Neural cell (in vitro differentiated cells): ENCODE measurements around the gene ERBB4. TPM values are rescaled to one million over a fixed set of nuclear protein-coding genes. Genes with fewer than 3 reads are reported as not detected.

ENCODE experiments used
- H2AFZ ChIP-seq: fragments of 200-600, 300-800 bp; sonication (generic), shearing (Covaris generic); 2 replicates; pipeline ENCODE4 v1.6.0; 2014; ENCODE audit warnings: low read depth, mild to moderate bottlenecking, antibody characterized with exemption, low read length, moderate library complexity
- H3F3A ChIP-seq: fragments of 200-600 bp; shearing (Covaris generic); 2 replicates; pipeline ENCODE4 v1.6.1; 2016; ENCODE audit warnings: mild to moderate bottlenecking, moderate library complexity, mixed read lengths, antibody characterized with exemption, low read length; ENCODE audit not compliant: insufficient read depth, poor library complexity, severe bottlenecking
- H3K27ac ChIP-seq: fragments of 200-600, 300-800 bp; sonication (generic), shearing (Covaris generic); 2 replicates; pipeline ENCODE4 v1.5.1; 2014; ENCODE audit warnings: mild to moderate bottlenecking, low read length, moderate library complexity
- H3K27me3 ChIP-seq: fragments of 300-800, 200-600 bp; sonication (generic), shearing (Covaris generic); 2 replicates; pipeline ENCODE4 v1.6.0; 2014; ENCODE audit warnings: mild to moderate bottlenecking, low read depth, low read length, moderate library complexity; ENCODE audit not compliant: insufficient read depth
- H3K36me3 ChIP-seq: fragments of 300-800, 200-600 bp; sonication (generic), shearing (Covaris generic); 2 replicates; pipeline ENCODE4 v1.5.1; 2014; ENCODE audit warnings: mild to moderate bottlenecking, antibody characterized with exemption, low read length, moderate library complexity; ENCODE audit not compliant: insufficient read depth
- H3K4me2 ChIP-seq: fragments of 300-800, 200-600 bp; sonication (generic), shearing (Covaris generic); 2 replicates; pipeline ENCODE4 v1.6.0; 2014; ENCODE audit warnings: mild to moderate bottlenecking, low read length
- H3K4me3 ChIP-seq: fragments of 300-800, 200-600 bp; sonication (generic), shearing (Covaris generic); 2 replicates; pipeline ENCODE4 v1.5.1; 2014; ENCODE audit warnings: mild to moderate bottlenecking, low read length, moderate library complexity
- H3K79me2 ChIP-seq: fragments of 200-600 bp; shearing (Covaris generic); replicated peaks from 2 replicates; pipeline ENCODE4 v1.6.0; 2014; ENCODE audit warnings: mild to moderate bottlenecking, low read length, moderate library complexity; ENCODE audit not compliant: insufficient read depth
- H3K9ac ChIP-seq: fragments of 300-800, 200-600 bp; sonication (generic), shearing (Covaris generic); 2 replicates; pipeline ENCODE4 v1.6.1; 2016; ENCODE audit warnings: mild to moderate bottlenecking, low read length, mixed read lengths
- H3K9me2 ChIP-seq: fragments of 200-600 bp; shearing (Covaris generic); 2 replicates; pipeline ENCODE4 v1.6.1; 2016; ENCODE audit warnings: mild to moderate bottlenecking, low read length, mixed read lengths; ENCODE audit not compliant: insufficient read depth
- H3K9me3 ChIP-seq: fragments of 200-600, 300-800 bp; sonication (generic), shearing (Covaris generic); 2 replicates; pipeline ENCODE4 v1.6.1; 2016; ENCODE audit warnings: mild to moderate bottlenecking, mixed run types, low read length, moderate library complexity, mixed read lengths
- H4K20me1 ChIP-seq: fragments of 200-600 bp; shearing (Covaris generic); 2 replicates; pipeline ENCODE4 v1.6.1; 2016; ENCODE audit warnings: mild to moderate bottlenecking, mixed run types; ENCODE audit not compliant: insufficient read depth
- EP300 ChIP-seq: fragments of 450-650 bp; conservative IDR thresholded peaks from 2 replicates; pipeline ENCODE4 v1.6.1; 2014; ENCODE audit warnings: antibody characterized with exemption, mild to moderate bottlenecking, moderate library complexity; ENCODE audit not compliant: poor library complexity, severe bottlenecking
- EZH2 ChIP-seq: fragments of 200-600, 300-800 bp; shearing (Covaris generic), sonication (generic); IDR thresholded peaks from 2 replicates; pipeline ENCODE4 v1.6.1; 2014; ENCODE audit warnings: antibody characterized with exemption, low read length, borderline replicate concordance, mild to moderate bottlenecking; ENCODE audit not compliant: insufficient read depth, poor library complexity, severe bottlenecking
- MXI1 ChIP-seq: fragments of 450-650 bp; conservative IDR thresholded peaks from 2 replicates; pipeline ENCODE4 v1.6.1; 2014; ENCODE audit warnings: antibody characterized with exemption, mild to moderate bottlenecking; ENCODE audit not compliant: poor library complexity, severe bottlenecking
- POLR2AphosphoS5 ChIP-seq: IDR thresholded peaks from 2 replicates; pipeline ENCODE4 v1.6.1; 2012
- RAD21 ChIP-seq: fragments of 450-650 bp; conservative IDR thresholded peaks from 2 replicates; pipeline ENCODE4 v1.6.1; 2014; ENCODE audit warnings: antibody characterized with exemption, mild to moderate bottlenecking, moderate library complexity
- SMC3 ChIP-seq: fragments of 450-650 bp; conservative IDR thresholded peaks from 2 replicates; pipeline ENCODE4 v1.6.1; 2014; ENCODE audit warnings: antibody characterized with exemption, mild to moderate bottlenecking, moderate library complexity; ENCODE audit not compliant: poor library complexity
- TAF1 ChIP-seq: IDR thresholded peaks from 2 replicates; pipeline ENCODE4 v1.6.1; 2012; ENCODE audit warnings: low read depth
- polyA plus RNA-seq: library from polyadenylated mRNA; depleted of rRNA; stranded (reverse); fragments of >200 nt; gene quantifications from 2 replicates; pipeline ENCODE4 v1.2.3, GENCODE V29; 2014
- TF ChIP-seq, protein P1 (sequence below): IDR thresholded peaks from 2 replicates; pipeline ENCODE4 v1.6.1; 2012; ENCODE audit warnings: borderline replicate concordance
- TF ChIP-seq, protein P2 (sequence below): fragments of 450-650 bp; IDR thresholded peaks from 2 replicates; pipeline ENCODE4 v1.5.1; 2014; ENCODE audit warnings: antibody characterized with exemption, mild to moderate bottlenecking, moderate library complexity; ENCODE audit not compliant: poor library complexity, severe bottlenecking

Gene ERBB4
- polyA plus RNA-seq, 1 donor from 2014 or later = 0.69 TPM

DNA sequence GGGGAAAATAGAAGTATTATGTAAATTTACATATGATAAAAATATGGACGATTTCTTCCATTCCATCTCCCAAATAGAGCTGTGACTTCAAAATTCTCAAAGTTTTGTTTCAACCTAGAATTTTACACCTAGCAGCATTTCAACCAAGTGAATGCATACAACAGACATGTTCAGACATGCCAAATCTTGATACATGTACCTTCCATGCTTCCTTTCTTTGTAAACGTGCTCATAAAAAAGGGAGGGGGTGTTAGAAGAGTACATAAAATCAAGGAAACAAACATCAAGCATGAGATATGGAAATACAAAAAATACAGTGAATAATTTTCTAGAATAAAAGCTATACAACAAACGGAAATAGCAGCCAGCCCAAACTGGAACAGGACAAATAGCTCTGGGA lies 974.2 kb downstream of the ERBB4 start:
- TF ChIP-seq POLR2AphosphoS5 (no peak), MXI1 (no peak), EZH2 (no peak), EP300 (no peak), RAD21 (no peak), TAF1 (no peak), SMC3 (no peak)
- TF ChIP-seq, protein P1, sequence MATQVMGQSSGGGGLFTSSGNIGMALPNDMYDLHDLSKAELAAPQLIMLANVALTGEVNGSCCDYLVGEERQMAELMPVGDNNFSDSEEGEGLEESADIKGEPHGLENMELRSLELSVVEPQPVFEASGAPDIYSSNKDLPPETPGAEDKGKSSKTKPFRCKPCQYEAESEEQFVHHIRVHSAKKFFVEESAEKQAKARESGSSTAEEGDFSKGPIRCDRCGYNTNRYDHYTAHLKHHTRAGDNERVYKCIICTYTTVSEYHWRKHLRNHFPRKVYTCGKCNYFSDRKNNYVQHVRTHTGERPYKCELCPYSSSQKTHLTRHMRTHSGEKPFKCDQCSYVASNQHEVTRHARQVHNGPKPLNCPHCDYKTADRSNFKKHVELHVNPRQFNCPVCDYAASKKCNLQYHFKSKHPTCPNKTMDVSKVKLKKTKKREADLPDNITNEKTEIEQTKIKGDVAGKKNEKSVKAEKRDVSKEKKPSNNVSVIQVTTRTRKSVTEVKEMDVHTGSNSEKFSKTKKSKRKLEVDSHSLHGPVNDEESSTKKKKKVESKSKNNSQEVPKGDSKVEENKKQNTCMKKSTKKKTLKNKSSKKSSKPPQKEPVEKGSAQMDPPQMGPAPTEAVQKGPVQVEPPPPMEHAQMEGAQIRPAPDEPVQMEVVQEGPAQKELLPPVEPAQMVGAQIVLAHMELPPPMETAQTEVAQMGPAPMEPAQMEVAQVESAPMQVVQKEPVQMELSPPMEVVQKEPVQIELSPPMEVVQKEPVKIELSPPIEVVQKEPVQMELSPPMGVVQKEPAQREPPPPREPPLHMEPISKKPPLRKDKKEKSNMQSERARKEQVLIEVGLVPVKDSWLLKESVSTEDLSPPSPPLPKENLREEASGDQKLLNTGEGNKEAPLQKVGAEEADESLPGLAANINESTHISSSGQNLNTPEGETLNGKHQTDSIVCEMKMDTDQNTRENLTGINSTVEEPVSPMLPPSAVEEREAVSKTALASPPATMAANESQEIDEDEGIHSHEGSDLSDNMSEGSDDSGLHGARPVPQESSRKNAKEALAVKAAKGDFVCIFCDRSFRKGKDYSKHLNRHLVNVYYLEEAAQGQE = no peak
- TF ChIP-seq, protein P2, sequence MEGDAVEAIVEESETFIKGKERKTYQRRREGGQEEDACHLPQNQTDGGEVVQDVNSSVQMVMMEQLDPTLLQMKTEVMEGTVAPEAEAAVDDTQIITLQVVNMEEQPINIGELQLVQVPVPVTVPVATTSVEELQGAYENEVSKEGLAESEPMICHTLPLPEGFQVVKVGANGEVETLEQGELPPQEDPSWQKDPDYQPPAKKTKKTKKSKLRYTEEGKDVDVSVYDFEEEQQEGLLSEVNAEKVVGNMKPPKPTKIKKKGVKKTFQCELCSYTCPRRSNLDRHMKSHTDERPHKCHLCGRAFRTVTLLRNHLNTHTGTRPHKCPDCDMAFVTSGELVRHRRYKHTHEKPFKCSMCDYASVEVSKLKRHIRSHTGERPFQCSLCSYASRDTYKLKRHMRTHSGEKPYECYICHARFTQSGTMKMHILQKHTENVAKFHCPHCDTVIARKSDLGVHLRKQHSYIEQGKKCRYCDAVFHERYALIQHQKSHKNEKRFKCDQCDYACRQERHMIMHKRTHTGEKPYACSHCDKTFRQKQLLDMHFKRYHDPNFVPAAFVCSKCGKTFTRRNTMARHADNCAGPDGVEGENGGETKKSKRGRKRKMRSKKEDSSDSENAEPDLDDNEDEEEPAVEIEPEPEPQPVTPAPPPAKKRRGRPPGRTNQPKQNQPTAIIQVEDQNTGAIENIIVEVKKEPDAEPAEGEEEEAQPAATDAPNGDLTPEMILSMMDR = no peak
- H4K20me1 ChIP-seq = no peaks in the 10 kb centered on the region
- H3F3A ChIP-seq = no peaks in the 10 kb centered on the region
- H3K79me2 ChIP-seq = no peaks in the 10 kb centered on the region
- no peaks in the 10 kb centered on the region for H3K9me2 ChIP-seq
- no peaks in the 10 kb centered on the region for H3K36me3 ChIP-seq
- no peak overlapping the region for H2AFZ ChIP-seq
- H3K27me3 ChIP-seq = no peaks in the 10 kb centered on the region
- no peak overlapping the region for H3K27ac ChIP-seq
- H3K4me3 ChIP-seq = no peak overlapping the region
- H3K4me2 ChIP-seq = no peak overlapping the region
- H3K9ac ChIP-seq = no peak overlapping the region
- H3K9me3 ChIP-seq = no peaks in the 10 kb centered on the region

DNA sequence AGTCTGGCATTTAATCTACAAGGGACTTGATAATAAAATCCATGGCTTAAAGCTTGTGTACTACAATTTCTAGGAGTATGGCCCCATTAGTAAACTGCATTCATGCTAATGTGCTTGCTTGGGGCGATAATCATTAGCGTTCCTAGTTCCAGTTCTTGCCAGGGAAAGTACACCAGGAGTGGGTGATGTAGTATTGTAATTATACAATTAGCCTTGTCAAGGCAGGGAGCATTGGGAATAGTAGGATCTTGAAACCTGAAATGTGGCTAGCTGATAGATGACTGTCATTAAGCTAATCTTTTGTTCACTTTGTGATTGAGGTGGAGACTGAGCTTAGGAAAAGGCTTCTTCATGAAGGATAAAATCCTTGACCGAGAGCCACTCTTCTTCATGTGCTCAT lies 993.0 kb downstream of the ERBB4 start:
- no peak overlapping the region for H2AFZ ChIP-seq
- no peaks in the 10 kb centered on the region for H3F3A ChIP-seq
- no peaks in the 10 kb centered on the region for H3K27me3 ChIP-seq
- no peaks in the 10 kb centered on the region for H3K9me3 ChIP-seq
- H3K4me2 ChIP-seq = no peak overlapping the region
- H3K36me3 ChIP-seq = no peaks in the 10 kb centered on the region
- no peak overlapping the region for H3K4me3 ChIP-seq
- no peaks in the 10 kb centered on the region for H4K20me1 ChIP-seq
- H3K9me2 ChIP-seq = no peaks in the 10 kb centered on the region
- no peaks in the 10 kb centered on the region for H3K79me2 ChIP-seq
- H3K27ac ChIP-seq = no peak overlapping the region
- no peak for TF ChIP-seq MXI1
- TF ChIP-seq TAF1 = no peak
- no peak for TF ChIP-seq RAD21
- TF ChIP-seq EP300 = no peak
- TF ChIP-seq, protein P2 = no peak
- TF ChIP-seq, protein P1 = no peak
- no peak for TF ChIP-seq SMC3
- TF ChIP-seq EZH2 = no peak
- TF ChIP-seq POLR2AphosphoS5 = no peak
- H3K9ac ChIP-seq = no peak overlapping the region
